ENCODE results near the gene PIAS1. TPM values are rescaled to one million over a fixed set of nuclear protein-coding genes. Genes with fewer than 3 reads are reported as not detected.

PIAS1 gene
- total RNA-seq, 1 experiment from 2014 or later, result 70.7 TPM

DNA sequence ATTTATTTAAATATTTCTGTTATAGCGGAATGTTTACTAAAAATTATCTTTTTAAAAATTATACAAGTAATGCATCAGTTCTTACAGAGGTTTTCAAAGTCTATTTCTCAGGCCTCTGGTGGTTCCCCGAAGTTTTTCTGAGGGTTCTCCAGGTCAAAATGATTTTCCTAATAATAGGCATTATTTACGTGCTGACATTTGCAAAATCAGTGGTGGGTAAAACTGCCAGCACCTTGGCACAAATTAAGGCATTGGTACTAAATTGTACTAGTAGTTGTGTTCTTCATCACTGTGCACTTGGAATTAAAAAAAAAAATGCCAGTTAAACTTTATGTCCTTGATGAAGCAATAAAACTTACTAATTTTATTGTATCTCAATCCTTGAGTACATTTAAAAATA lies 9.5 kb downstream of the PIAS1 start:
- no peak overlapping the region for H3K4me3 ChIP-seq
- H3K4me1 ChIP-seq, result no peaks in the 10 kb centered on the region
- H3K36me3 ChIP-seq, result peaks cover 16% of the 10 kb centered on the region; the same call in 1 of the 2 replicates
- no peak for DNase-seq
- no peaks in the 10 kb centered on the region for H3K9me3 ChIP-seq (replicated peaks)
- no peaks in the 10 kb centered on the region for H3K27me3 ChIP-seq
- H3K27ac ChIP-seq, result no peak overlapping the region

DNA sequence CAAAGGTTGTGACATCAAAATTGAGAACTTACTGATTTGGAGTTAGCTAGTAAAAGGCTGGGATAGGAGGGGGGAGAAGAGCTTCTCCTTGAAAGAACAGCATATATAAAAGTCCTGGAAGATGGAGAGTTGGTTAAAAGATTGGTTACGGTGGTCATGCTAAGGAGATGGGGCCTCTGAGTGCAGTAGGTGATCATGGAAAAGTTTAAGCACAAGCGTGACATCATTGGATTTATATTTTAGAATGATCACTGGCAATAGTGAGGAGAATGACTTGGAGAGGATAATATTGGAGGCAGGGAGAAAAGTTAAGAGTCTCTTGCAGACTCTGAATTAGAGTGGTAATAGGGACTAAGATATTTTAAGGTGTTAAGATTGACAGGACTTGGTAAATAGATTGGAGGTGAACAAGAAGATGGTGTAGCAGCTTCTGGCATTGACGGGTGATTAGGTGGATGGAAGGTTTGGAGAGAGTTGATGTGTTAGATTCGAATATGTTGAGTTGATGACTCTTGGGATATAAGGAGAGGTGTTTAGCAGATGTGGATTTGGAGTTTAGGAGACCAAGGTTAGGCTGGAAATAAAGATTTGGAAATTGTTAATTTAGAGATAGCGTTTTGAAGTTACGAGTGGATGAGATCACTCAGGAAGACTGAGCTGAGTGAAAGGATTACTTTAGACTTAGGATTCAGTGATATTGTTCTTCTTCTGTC lies 19.6 kb downstream of the PIAS1 start:
- H3K27me3 ChIP-seq, result 0 out of 2 replicates have a peak, but pooled peaks cover 3% of the 10 kb centered on the region
- no peaks in the 10 kb centered on the region for H3K9me3 ChIP-seq (replicated peaks)
- peaks cover 7% of the 10 kb centered on the region; the same call in 1 of the 2 replicates for H3K36me3 ChIP-seq
- no peak for DNase-seq
- H3K4me3 ChIP-seq, result no peak overlapping the region
- H3K27ac ChIP-seq, result no peak overlapping the region
- no peaks in the 10 kb centered on the region for H3K4me1 ChIP-seq

DNA sequence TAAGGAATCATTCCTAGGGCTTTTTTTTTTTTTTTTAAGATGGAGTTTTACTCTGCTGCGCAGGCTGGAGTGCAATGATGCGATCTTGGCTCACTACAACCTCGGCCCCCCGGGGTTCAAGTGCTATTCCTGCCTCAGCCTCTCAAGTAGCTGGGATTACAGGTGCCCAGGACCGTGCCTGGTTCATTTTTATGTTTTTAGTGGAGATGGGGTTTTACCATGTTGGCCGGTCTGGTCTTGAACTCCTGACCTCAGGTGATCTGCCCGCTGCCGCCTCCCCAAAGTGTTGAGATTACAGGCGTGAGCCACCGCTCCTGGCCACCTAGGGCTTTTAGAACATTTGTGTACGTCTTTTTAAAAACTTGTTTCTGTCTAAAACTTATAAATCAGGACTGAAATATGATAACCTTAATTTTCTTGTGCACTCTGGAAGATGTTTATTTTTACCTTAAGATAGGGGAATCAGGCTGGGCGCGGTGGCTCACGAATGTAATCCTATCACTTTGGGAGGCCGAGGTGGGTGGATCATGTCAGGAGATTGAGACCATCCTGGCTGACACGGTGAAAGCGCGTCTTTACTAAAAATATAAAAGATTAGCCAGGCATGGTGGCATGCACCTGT lies 21.8 kb downstream of the PIAS1 start:
- Histone ChIP-seq H3K27ac (no peak overlapping the region), H3K4me3 (no peak overlapping the region), H3K27me3 (0 out of 2 replicates have a peak, but pooled peaks cover 3% of the 10 kb centered on the region), H3K36me3 (peaks cover 5% of the 10 kb centered on the region), H3K4me1 (no peaks in the 10 kb centered on the region), H3K9me3 (replicated peaks) (no peaks in the 10 kb centered on the region)
- no peak for DNase-seq

DNA sequence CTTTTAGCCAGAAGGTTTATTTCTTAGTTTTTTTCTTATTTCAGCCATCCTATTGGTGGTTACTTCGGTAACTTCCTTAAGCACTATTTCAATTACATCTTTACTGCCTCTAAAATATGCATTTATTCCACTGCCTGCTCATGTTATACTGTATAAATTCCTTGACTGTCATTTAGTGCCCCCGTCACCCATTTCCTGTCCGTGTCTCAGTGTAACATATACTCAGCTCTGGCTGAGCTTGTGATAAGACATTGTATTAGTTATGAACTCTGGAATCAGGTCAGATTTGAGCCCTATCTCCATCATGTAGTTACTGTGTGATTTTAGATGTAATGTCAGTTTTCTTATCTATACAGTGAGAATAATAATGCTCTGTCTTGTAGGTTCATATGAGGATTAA lies 24.2 kb downstream of the PIAS1 start:
- H3K27ac ChIP-seq, result no peak overlapping the region
- H3K9me3 ChIP-seq (replicated peaks), result no peaks in the 10 kb centered on the region
- 0 out of 2 replicates have a peak, but pooled peaks cover 3% of the 10 kb centered on the region for H3K27me3 ChIP-seq
- no peak overlapping the region for H3K4me3 ChIP-seq
- DNase-seq, result no peak
- no peaks in the 10 kb centered on the region for H3K4me1 ChIP-seq
- H3K36me3 ChIP-seq, result peaks cover 3% of the 10 kb centered on the region; the same call in 1 of the 2 replicates

DNA sequence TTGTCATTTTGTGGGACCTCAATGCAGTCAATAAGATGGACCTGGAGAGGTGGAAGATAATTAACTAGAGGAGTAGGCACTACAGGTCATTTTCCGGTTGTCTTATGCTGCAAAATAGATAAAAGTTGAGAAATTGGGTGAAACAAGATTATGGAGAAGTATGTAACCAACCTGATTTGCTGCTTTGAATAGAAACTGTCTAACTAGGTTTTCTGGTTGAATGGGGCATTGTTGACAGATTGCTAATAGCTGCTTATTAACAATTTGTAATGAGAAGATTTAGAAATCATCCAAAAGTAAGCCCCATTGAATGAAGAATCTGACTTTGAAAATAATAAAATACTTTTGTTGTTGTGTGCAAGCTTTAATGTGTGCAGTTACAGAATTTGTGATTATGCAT lies 26.2 kb downstream of the PIAS1 start:
- no peaks in the 10 kb centered on the region for H3K27me3 ChIP-seq
- no peaks in the 10 kb centered on the region for H3K4me1 ChIP-seq
- no peak overlapping the region for H3K27ac ChIP-seq
- H3K9me3 ChIP-seq (replicated peaks), result 0 out of 2 replicates have a peak, but pooled peaks cover 2% of the 10 kb centered on the region
- H3K4me3 ChIP-seq, result no peak overlapping the region
- no peak for DNase-seq
- H3K36me3 ChIP-seq, result no peaks in the 10 kb centered on the region; the same call in 1 of the 2 replicates

DNA sequence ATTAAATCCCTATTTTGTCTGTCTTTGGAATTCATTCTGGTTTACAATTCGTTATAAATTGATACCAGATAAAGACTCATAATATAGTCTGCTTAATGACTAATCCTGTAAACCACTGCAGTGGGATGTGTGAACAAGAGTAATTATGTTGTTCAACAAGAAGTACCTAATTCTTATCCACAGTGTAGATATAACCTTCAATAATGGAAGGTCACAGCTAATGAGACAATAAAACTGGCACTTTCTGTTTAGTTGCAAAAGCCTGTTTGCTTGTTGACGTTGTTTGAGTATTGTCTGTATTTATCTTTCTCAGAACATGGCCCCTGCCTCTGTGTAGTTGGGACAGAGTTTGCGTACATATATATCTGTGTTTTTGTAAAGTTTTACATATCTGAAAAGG lies 26.7 kb downstream of the PIAS1 start:
- Histone ChIP-seq H3K27ac (no peak overlapping the region), H3K9me3 (replicated peaks) (0 out of 2 replicates have a peak, but pooled peaks cover 2% of the 10 kb centered on the region), H3K4me3 (no peak overlapping the region), H3K36me3 (no peaks in the 10 kb centered on the region; the same call in 1 of the 2 replicates), H3K27me3 (no peaks in the 10 kb centered on the region), H3K4me1 (no peaks in the 10 kb centered on the region)
- DNase-seq, result no peak

DNA sequence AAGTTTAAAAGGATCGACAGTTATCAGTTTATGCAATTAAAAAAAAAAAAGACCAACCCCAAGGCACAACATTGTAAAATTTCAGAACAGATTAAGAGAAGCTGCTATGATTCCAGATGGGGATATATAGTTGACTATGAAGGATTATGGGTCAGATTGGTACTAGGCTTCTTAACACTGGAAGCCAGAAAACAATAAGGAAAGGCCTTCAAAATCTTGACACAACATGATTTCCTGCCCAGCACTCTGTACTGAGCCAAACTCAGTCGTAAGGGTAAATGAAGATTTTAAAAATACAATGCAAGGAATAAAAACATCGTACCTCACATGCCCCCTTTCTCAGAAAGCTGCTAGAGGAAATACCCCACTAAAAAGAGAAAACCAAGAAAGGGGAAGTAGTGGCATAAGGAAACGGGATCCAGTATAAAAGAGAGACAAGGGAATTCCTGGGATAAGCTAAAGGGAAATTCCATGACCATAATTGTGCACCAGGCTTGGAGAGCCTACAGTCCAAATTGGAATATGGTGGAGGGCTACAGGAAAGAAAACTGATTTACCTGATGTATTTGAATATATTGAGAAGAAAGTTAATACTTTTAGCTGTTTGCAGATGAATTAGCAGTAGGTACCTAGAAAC lies 27.9 kb downstream of the PIAS1 start:
- no peak for DNase-seq
- Histone ChIP-seq H3K4me3 (no peak overlapping the region), H3K27me3 (no peaks in the 10 kb centered on the region), H3K36me3 (peaks cover 7% of the 10 kb centered on the region), H3K9me3 (replicated peaks) (0 out of 2 replicates have a peak, but pooled peaks cover 2% of the 10 kb centered on the region), H3K27ac (no peak overlapping the region), H3K4me1 (no peaks in the 10 kb centered on the region)

DNA sequence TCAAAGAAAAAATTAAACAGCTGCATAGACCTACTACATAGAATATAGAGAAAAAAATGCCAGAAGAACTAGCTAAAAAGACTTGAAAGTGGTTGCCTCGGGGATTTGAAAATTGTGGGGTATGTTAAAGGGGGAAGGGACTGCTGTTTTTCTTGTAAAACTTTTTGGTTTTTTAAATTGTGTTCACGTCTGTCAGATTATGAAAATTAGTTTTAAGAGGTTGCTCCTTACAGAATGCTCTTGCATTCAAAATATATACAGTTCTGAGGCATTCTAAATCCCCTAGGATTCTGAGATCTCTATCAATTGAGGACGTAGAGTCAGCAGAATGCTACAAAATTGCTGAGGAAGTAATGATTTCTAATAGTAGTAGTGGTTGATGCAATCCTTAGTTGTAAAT lies 28.6 kb downstream of the PIAS1 start:
- no peak for DNase-seq
- Histone ChIP-seq H3K27ac (no peak overlapping the region), H3K4me1 (no peaks in the 10 kb centered on the region)

DNA sequence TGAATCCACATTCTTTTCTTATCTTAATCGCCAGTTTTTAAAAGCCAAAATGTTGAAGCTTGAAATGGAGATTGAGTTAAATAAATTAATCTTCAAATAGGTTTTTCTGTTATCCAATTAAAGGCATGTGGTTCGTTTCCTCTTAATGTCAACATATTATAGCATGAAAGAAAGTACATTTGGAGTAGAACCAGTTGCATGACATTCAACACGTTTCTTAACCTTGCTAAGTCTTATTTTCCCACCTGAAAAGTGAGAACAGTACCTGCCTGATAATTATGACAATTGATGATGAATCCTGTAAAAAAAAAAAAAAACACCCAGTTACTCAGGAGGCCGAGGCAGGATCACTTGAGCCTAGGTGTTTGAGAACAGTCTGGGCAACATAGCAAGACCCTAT lies 29.3 kb downstream of the PIAS1 start:
- Histone ChIP-seq H3K9me3 (replicated peaks) (0 out of 2 replicates have a peak, but pooled peaks cover 2% of the 10 kb centered on the region), H3K27ac (no peak overlapping the region), H3K4me1 (no peaks in the 10 kb centered on the region), H3K27me3 (no peaks in the 10 kb centered on the region), H3K4me3 (no peak overlapping the region), H3K36me3 (peaks cover 15% of the 10 kb centered on the region)
- DNase-seq, result no peak

More for the DNA sequence above, 28.6 kb downstream of the PIAS1 start:
- Histone ChIP-seq H3K4me3 (no peak overlapping the region), H3K9me3 (replicated peaks) (0 out of 2 replicates have a peak, but pooled peaks cover 2% of the 10 kb centered on the region), H3K27me3 (no peaks in the 10 kb centered on the region), H3K36me3 (peaks cover 12% of the 10 kb centered on the region)

DNA sequence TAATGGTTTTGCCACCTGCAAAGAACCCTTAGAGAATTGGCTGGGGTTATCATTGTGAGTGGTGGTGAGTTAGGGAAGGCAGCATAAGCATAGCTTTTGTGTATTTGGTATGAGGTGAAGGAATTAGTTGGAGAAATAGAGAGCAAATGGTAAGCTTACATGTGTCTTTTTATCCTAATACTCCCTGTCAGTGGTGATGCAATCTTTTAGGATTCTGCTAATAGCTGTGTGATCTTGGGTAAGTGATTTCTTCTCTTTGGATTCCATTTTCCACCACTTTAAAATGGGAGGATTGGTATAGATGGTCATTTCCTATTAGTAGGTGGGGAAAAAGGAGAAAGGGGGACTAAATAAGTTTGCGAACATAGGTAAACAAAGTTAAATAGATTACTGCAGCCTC lies 30.9 kb downstream of the PIAS1 start:
- Histone ChIP-seq H3K27ac (no peak overlapping the region), H3K4me1 (no peaks in the 10 kb centered on the region), H3K36me3 (peaks cover 21% of the 10 kb centered on the region), H3K9me3 (replicated peaks) (0 out of 2 replicates have a peak, but pooled peaks cover 2% of the 10 kb centered on the region), H3K4me3 (no peak overlapping the region), H3K27me3 (no peaks in the 10 kb centered on the region)
- no peak for DNase-seq

DNA sequence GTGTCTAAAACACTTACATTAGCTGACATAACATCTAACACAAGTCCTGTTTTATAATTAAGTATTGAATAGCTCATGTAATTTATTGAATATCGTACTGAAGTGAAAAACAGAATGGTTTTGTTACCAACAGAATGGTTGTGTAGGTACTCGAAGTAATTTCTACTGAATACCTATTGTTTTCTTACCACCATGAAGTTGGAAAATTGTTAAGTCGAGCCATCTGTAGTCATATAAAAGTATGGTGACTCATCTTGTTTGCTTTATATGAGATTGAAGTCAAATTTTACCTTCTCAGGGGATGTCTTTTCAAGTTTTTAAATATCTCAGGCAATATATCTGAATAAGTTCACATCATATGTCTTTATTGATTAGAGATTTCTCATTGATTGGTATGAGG lies 37.6 kb downstream of the PIAS1 start:
- H3K4me1 ChIP-seq, result no peaks in the 10 kb centered on the region
- H3K9me3 ChIP-seq (replicated peaks), result peaks cover 7% of the 10 kb centered on the region; the same call in 1 of the 2 replicates
- no peak overlapping the region for H3K27ac ChIP-seq
- peaks cover 36% of the 10 kb centered on the region for H3K36me3 ChIP-seq
- H3K4me3 ChIP-seq, result no peak overlapping the region
- no peaks in the 10 kb centered on the region for H3K27me3 ChIP-seq
- DNase-seq, result no peak

DNA sequence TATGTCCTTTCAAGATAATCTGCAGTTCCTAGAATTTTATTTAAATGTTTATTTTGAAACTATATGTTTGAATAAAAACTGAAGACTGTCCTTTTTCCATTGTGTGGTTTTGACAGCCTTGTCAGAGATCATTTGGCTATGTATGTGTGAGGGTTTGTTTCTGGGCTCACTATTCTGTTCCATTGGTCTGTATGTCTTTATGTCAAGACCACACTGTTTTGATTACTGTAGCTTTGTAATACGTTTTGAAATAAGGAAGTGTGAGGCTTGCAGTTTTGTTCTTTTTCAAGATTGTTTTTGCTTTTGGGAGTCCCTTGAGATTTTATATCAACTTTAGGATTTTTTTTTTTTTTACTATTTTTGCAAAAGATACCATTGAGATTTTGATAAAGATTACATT lies 42.0 kb downstream of the PIAS1 start:
- Histone ChIP-seq H3K9me3 (replicated peaks) (peaks cover 13% of the 10 kb centered on the region; the same call in 1 of the 2 replicates), H3K36me3 (peaks cover 30% of the 10 kb centered on the region), H3K4me1 (no peaks in the 10 kb centered on the region), H3K27ac (no peak overlapping the region), H3K4me3 (no peak overlapping the region), H3K27me3 (no peaks in the 10 kb centered on the region)
- DNase-seq, result no peak

DNA sequence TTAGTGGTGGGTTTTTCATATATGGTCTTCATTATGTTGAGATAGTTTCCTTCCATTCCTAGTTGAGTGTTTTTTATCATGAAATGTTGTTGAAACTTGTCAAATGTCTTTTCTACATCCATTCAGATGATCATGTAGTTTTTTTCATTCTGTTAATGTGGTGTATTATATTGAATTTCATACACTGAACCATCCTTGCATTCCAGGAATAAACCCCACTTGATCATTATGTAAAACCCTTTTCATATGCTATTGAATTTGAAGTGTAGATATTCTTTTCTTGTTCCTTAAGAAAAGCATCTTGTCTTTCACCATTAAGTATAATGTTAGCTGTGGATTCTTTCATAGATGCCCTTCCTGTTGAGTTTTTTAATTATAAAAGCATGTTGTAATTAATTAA lies 42.9 kb downstream of the PIAS1 start:
- peaks cover 25% of the 10 kb centered on the region for H3K36me3 ChIP-seq
- H3K4me3 ChIP-seq, result no peak overlapping the region
- H3K9me3 ChIP-seq (replicated peaks), result peaks cover 13% of the 10 kb centered on the region; the same call in 1 of the 2 replicates
- peak in 1 of 2 experiments; percentile 24 for DNase-seq
- H3K27me3 ChIP-seq, result no peaks in the 10 kb centered on the region
- no peaks in the 10 kb centered on the region for H3K4me1 ChIP-seq
- H3K27ac ChIP-seq, result no peak overlapping the region

DNA sequence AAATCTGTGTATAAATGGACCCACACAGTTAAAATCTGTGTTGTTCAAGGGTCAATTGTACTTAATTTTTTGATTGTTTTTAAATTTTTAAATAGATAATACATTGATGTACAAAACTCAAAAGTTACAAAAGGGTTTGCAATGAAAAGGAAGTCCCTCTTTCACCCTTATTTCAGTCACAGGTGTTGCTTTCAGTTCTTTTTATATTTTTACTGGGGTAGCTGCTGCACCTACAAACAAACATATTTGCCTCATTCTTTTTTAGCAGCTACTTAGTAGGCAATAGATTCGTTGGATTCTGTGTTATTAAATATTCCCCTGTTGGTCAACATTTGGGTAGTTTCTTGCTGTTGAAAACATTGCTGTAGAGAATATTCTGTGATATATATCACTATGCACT lies 44.4 kb downstream of the PIAS1 start:
- peaks cover 16% of the 10 kb centered on the region for H3K9me3 ChIP-seq (replicated peaks)
- no peak overlapping the region for H3K27ac ChIP-seq
- no peak overlapping the region for H3K4me3 ChIP-seq
- H3K27me3 ChIP-seq, result no peaks in the 10 kb centered on the region
- peaks cover 32% of the 10 kb centered on the region for H3K36me3 ChIP-seq
- DNase-seq, result no peak
- H3K4me1 ChIP-seq, result no peaks in the 10 kb centered on the region

DNA sequence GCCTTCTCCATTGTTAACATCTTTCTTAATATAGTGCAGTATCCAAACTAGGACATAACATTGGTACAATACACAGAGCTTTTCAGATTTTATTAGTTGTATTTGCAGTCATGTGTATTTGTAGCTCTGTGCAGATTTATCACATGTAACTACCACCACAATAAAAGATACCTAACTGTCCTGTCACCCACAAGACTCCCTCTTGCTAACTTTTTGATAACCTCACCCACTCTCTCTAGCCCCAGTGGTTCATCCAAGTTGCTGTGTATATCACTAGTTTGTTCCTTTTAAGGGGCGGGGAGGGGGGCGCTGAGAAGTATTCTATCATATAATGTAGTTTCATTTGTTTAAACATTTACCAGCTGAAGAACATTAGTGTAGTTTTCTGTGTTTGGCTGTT lies 46.1 kb downstream of the PIAS1 start:
- Histone ChIP-seq H3K36me3 (peaks cover 33% of the 10 kb centered on the region), H3K4me3 (no peak overlapping the region), H3K27ac (no peak overlapping the region), H3K4me1 (no peaks in the 10 kb centered on the region), H3K27me3 (no peaks in the 10 kb centered on the region), H3K9me3 (replicated peaks) (peaks cover 20% of the 10 kb centered on the region)
- no peak for DNase-seq
